ENCODE measurements around the gene WEE2.

WEE2 gene

GRCh38 chr7:141708351-141708750 lies at the start of gene WEE2:
WEE2 (plus strand) TSS chr7:141708353; CDS start chr7:141708759, 406 bp downstream.
- no peak within 1 kb of the TSS for H3K4me3 ChIP-seq (ENCODE audit: low read length)
- TF ChIP-seq ZNF274 (IDR thresholded peaks at IDR 0.05; ENCODE audit: low read depth, low read length) = no peak

- H3K4me3 ChIP-seq (ENCODE audit: low read length) = no peak overlapping the region
- TF ChIP-seq ZNF274 (IDR thresholded peaks at IDR 0.05; ENCODE audit: low read depth, low read length) = no peak
Observed at GRCh38 chr7:141659501-141659900, 48.7 kb upstream of the WEE2 start.

- TF ChIP-seq ZNF274 (IDR thresholded peaks at IDR 0.05; ENCODE audit: low read depth, low read length) = no peak
- no peak overlapping the region for H3K4me3 ChIP-seq (ENCODE audit: low read length)
Observed at GRCh38 chr7:141660259-141660658, 47.9 kb upstream of the WEE2 start.

GRCh38 chr7:141663081-141663849 lies 44.9 kb upstream of the WEE2 start:
- no peak for TF ChIP-seq ZNF274 (IDR thresholded peaks at IDR 0.05; ENCODE audit: low read depth, low read length)
- no peak overlapping the region for H3K4me3 ChIP-seq (ENCODE audit: low read length)

GRCh38 chr7:141664450-141664849 lies 43.7 kb upstream of the WEE2 start:
- TF ChIP-seq ZNF274 (IDR thresholded peaks at IDR 0.05; ENCODE audit: low read depth, low read length) = no peak
- H3K4me3 ChIP-seq (ENCODE audit: low read length) = no peak overlapping the region

GRCh38 chr7:141665208-141666035 lies 42.7 kb upstream of the WEE2 start:
- no peak for TF ChIP-seq ZNF274 (IDR thresholded peaks at IDR 0.05; ENCODE audit: low read depth, low read length)
- no peak overlapping the region for H3K4me3 ChIP-seq (ENCODE audit: low read length)

- H3K4me3 ChIP-seq (ENCODE audit: low read length) = no peak overlapping the region
- no peak for TF ChIP-seq ZNF274 (IDR thresholded peaks at IDR 0.05; ENCODE audit: low read depth, low read length)
Observed at GRCh38 chr7:141666071-141666470, 42.1 kb upstream of the WEE2 start.

- TF ChIP-seq ZNF274 (IDR thresholded peaks at IDR 0.05; ENCODE audit: low read depth, low read length) = no peak
- no peak overlapping the region for H3K4me3 ChIP-seq (ENCODE audit: low read length)
Observed at GRCh38 chr7:141668853-141669252, 39.3 kb upstream of the WEE2 start.

GRCh38 chr7:141671705-141672496 lies 36.3 kb upstream of the WEE2 start:
- no peak overlapping the region for H3K4me3 ChIP-seq (ENCODE audit: low read length)
- no peak for TF ChIP-seq ZNF274 (IDR thresholded peaks at IDR 0.05; ENCODE audit: low read depth, low read length)

- TF ChIP-seq ZNF274 (IDR thresholded peaks at IDR 0.05; ENCODE audit: low read depth, low read length) = no peak
- H3K4me3 ChIP-seq (ENCODE audit: low read length) = no peak overlapping the region
Observed at GRCh38 chr7:141673346-141673745, 34.8 kb upstream of the WEE2 start.

- TF ChIP-seq ZNF274 (IDR thresholded peaks at IDR 0.05; ENCODE audit: low read depth, low read length) = no peak
- no peak overlapping the region for H3K4me3 ChIP-seq (ENCODE audit: low read length)
Observed at GRCh38 chr7:141674171-141674671, 33.9 kb upstream of the WEE2 start.

- no peak overlapping the region for H3K4me3 ChIP-seq (ENCODE audit: low read length)
- TF ChIP-seq ZNF274 (IDR thresholded peaks at IDR 0.05; ENCODE audit: low read depth, low read length) = no peak
Observed at GRCh38 chr7:141674702-141675101, 33.5 kb upstream of the WEE2 start.

GRCh38 chr7:141675436-141676215 lies 32.5 kb upstream of the WEE2 start:
- TF ChIP-seq ZNF274 (IDR thresholded peaks at IDR 0.05; ENCODE audit: low read depth, low read length) = no peak
- H3K4me3 ChIP-seq (ENCODE audit: low read length) = no peak overlapping the region

Measured in GM08714 (cell line).